ENCODE data around the gene CD274.
"Not testable (repeated sequence)": the region's sequence is repeated elsewhere in the genome, so short reads cannot be mapped to it uniquely, and the experiment has no call there.

The CD274 gene

DNA sequence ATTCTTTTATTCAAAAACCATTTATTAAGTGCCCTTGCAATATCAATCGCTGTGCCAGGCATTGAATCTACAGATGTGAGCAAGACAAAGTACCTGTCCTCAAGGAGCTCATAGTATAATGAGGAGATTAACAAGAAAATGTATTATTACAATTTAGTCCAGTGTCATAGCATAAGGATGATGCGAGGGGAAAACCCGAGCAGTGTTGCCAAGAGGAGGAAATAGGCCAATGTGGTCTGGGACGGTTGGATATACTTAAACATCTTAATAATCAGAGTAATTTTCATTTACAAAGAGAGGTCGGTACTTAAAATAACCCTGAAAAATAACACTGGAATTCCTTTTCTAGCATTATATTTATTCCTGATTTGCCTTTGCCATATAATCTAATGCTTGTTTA lies 18.5 kb downstream of the CD274 start:
- Histone ChIP-seq H3K36me3 (ENCODE audit: insufficient read depth, low read length) (no peaks in the 10 kb centered on the region), H3K9ac (ENCODE audit: insufficient read length) (no peak overlapping the region), H3K27ac (no peak overlapping the region), H3K4me3 (no peak overlapping the region), H3K9me3 (ENCODE audit: low read depth, low read length) (no peaks in the 10 kb centered on the region)
- DNase-seq (ENCODE audit: low read depth, low spot score): no peak
- no peak for TF ChIP-seq FOXP2 (optimal IDR thresholded peaks at IDR 0.05; ENCODE audit: control extremely low read depth, extremely low read length, insufficient read depth)
- TF ChIP-seq POLR2AphosphoS5 (IDR thresholded peaks at IDR 0.05; ENCODE audit: borderline replicate concordance, low read depth, low read length): no peak
- TF ChIP-seq EZH2 (IDR thresholded peaks at IDR 0.05): no peak

DNA sequence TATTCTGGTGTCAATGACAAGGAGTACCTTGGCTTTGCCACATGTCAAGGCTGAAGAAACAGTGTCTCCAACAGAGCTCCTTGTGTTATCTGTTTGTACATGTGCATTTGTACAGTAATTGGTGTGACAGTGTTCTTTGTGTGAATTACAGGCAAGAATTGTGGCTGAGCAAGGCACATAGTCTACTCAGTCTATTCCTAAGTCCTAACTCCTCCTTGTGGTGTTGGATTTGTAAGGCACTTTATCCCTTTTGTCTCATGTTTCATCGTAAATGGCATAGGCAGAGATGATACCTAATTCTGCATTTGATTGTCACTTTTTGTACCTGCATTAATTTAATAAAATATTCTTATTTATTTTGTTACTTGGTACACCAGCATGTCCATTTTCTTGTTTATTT lies 19.8 kb downstream of the CD274 start:
- no peak for DNase-seq (ENCODE audit: low read depth, low spot score)
- H3K9ac ChIP-seq (ENCODE audit: insufficient read length): no peak overlapping the region
- H3K27ac ChIP-seq: no peak overlapping the region
- H3K4me3 ChIP-seq: no peak overlapping the region
- no peak for TF ChIP-seq POLR2AphosphoS5 (IDR thresholded peaks at IDR 0.05; ENCODE audit: borderline replicate concordance, low read depth, low read length)
- TF ChIP-seq FOXP2 (optimal IDR thresholded peaks at IDR 0.05; ENCODE audit: control extremely low read depth, extremely low read length, insufficient read depth): no peak
- TF ChIP-seq EZH2 (IDR thresholded peaks at IDR 0.05): no peak
- no peaks in the 10 kb centered on the region for H3K36me3 ChIP-seq (ENCODE audit: insufficient read depth, low read length)
- H3K9me3 ChIP-seq (ENCODE audit: low read depth, low read length): no peaks in the 10 kb centered on the region

DNA sequence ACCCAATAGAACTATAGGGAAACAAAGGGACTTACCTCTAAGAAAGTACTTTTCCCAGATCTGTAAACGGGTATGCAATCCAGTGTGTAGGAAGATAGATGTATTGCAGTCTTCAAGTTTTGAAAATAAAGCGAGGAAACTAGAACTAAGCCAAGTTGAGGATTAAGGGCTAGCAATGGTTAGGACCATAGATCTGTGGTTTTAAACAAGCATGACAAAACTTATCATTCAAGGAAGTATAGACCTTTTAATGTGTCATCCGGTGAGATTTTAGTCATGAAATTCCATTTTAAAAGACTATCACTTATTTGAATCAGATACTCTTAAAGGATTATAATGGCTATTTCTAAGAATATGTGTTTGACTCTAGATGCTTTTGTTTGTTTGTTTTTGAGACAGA lies 20.5 kb downstream of the CD274 start:
- Histone ChIP-seq H3K27ac (no peak overlapping the region), H3K9me3 (ENCODE audit: low read depth, low read length) (no peaks in the 10 kb centered on the region), H3K9ac (ENCODE audit: insufficient read length) (no peak overlapping the region), H3K4me3 (no peak overlapping the region), H3K36me3 (ENCODE audit: insufficient read depth, low read length) (no peaks in the 10 kb centered on the region)
- TF ChIP-seq EZH2 (IDR thresholded peaks at IDR 0.05) (no peak), FOXP2 (optimal IDR thresholded peaks at IDR 0.05; ENCODE audit: control extremely low read depth, extremely low read length, insufficient read depth) (no peak), POLR2AphosphoS5 (IDR thresholded peaks at IDR 0.05; ENCODE audit: borderline replicate concordance, low read depth, low read length) (no peak)
- DNase-seq (ENCODE audit: low read depth, low spot score): no peak

DNA sequence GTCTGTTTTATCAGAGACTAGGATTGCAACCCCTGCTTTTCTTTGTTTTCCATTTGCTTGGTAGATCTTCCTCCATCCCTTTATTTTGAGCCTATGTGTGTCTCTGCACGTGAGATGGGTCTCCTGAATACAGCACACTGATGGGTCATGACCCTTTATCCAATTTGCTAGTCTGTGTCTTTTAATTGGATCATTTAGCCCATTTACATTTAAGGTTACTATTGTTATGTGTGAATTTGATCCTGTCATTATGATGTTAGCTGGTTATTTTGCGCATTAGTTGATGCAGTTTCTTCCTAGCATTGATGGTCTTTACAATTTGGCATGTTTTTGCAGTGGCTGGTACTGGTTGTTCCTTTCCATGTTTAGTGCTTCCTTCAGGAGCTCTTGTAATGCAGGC lies 25.3 kb downstream of the CD274 start:
- H3K9ac ChIP-seq (ENCODE audit: insufficient read length); H3K27ac ChIP-seq; H3K36me3 ChIP-seq (ENCODE audit: insufficient read depth, low read length); DNase-seq (ENCODE audit: low read depth, low spot score); H3K4me3 ChIP-seq; H3K9me3 ChIP-seq (ENCODE audit: low read depth, low read length): not testable (repeated sequence)

DNA sequence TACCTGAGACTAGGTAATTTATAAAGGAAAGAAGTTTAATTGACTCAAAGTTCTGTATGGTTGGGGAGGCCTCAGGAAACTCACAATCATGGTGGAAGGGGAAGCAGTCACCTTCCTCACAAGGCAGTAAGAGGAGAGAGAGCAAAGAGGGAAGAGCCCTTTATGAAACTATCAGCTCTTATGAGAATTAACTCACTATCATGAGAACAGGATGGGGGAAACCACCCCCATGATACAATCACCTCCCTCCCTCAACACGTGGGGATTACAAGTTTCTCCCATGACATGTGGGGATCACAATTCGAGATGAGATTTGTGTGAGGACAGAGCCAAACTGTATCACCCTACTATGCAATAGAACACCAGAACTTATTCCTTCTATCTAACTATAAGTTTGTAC lies 27.9 kb downstream of the CD274 start:
- no peaks in the 10 kb centered on the region for H3K9me3 ChIP-seq (ENCODE audit: low read depth, low read length)
- H3K9ac ChIP-seq (ENCODE audit: insufficient read length): no peak overlapping the region
- H3K4me3 ChIP-seq: no peak overlapping the region
- DNase-seq (ENCODE audit: low read depth, low spot score): no peak
- H3K36me3 ChIP-seq (ENCODE audit: insufficient read depth, low read length): no peaks in the 10 kb centered on the region
- TF ChIP-seq EZH2 (IDR thresholded peaks at IDR 0.05): no peak
- no peak for TF ChIP-seq FOXP2 (optimal IDR thresholded peaks at IDR 0.05; ENCODE audit: control extremely low read depth, extremely low read length, insufficient read depth)
- no peak for TF ChIP-seq POLR2AphosphoS5 (IDR thresholded peaks at IDR 0.05; ENCODE audit: borderline replicate concordance, low read depth, low read length)
- H3K27ac ChIP-seq: no peak overlapping the region

DNA sequence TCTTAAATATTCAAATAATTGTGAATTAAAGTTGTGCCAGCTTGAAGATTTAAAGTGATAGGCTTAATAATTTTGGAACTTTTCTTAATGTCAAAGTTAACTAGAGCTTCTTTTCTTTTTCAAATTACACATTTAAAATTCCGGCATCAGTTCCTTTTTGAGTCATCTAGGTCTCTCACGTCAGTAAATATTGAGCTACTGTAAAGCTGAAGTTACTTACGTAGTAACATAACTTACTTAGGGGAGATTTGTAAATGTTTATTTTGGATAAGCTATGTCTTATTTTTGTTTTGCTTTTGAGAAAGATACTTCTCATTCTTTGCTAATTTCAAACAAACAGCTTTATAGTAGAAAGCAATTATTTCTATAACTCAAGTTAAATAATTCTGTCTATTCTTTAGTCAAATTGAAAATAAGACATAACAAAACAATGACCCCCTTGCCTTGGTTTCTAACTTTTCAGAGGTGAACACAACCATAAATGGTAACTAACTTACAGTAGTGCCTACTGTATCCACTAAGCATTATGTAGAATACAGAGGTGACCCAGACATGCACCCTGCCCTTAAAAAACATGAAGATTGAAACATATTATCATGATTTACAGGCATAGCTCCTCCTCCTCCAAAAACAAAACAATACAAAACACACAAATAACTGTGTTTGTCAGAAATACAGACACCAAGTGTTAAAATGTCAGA lies 29.8 kb downstream of the CD274 start:
- Histone ChIP-seq H3K4me3 (no peak overlapping the region), H3K27ac (no peak overlapping the region), H3K9ac (ENCODE audit: insufficient read length) (no peak overlapping the region), H3K9me3 (ENCODE audit: low read depth, low read length) (no peaks in the 10 kb centered on the region), H3K36me3 (ENCODE audit: insufficient read depth, low read length) (no peaks in the 10 kb centered on the region)
- no peak for DNase-seq (ENCODE audit: low read depth, low spot score)
- TF ChIP-seq FOXP2 (optimal IDR thresholded peaks at IDR 0.05; ENCODE audit: control extremely low read depth, extremely low read length, insufficient read depth) (no peak), EZH2 (IDR thresholded peaks at IDR 0.05) (no peak), POLR2AphosphoS5 (IDR thresholded peaks at IDR 0.05; ENCODE audit: borderline replicate concordance, low read depth, low read length) (no peak)

DNA sequence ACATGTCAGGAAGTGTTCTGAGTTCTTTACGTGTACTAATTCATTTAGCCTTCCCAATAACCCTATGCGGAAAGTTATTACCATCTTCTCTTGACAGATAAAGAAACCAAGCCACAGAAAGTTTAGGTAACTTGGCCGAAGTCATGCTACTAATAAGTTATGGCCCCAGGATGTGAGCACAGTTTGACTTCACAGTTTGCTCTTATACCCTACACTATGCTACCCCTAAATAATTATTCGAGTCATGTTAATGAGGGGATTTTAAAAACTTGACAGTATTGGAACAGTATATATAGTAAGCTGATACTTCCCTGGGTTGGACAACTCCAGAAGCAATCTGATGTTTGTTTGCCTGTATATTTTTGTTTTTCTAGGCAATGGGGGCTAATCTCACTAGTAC lies 30.6 kb downstream of the CD274 start:
- H3K9me3 ChIP-seq (ENCODE audit: low read depth, low read length): no peaks in the 10 kb centered on the region
- no peak overlapping the region for H3K9ac ChIP-seq (ENCODE audit: insufficient read length)
- TF ChIP-seq EZH2 (IDR thresholded peaks at IDR 0.05): no peak
- TF ChIP-seq FOXP2 (optimal IDR thresholded peaks at IDR 0.05; ENCODE audit: control extremely low read depth, extremely low read length, insufficient read depth): no peak
- TF ChIP-seq POLR2AphosphoS5 (IDR thresholded peaks at IDR 0.05; ENCODE audit: borderline replicate concordance, low read depth, low read length): no peak
- H3K36me3 ChIP-seq (ENCODE audit: insufficient read depth, low read length): no peaks in the 10 kb centered on the region
- DNase-seq (ENCODE audit: low read depth, low spot score): no peak
- no peak overlapping the region for H3K27ac ChIP-seq
- no peak overlapping the region for H3K4me3 ChIP-seq

DNA sequence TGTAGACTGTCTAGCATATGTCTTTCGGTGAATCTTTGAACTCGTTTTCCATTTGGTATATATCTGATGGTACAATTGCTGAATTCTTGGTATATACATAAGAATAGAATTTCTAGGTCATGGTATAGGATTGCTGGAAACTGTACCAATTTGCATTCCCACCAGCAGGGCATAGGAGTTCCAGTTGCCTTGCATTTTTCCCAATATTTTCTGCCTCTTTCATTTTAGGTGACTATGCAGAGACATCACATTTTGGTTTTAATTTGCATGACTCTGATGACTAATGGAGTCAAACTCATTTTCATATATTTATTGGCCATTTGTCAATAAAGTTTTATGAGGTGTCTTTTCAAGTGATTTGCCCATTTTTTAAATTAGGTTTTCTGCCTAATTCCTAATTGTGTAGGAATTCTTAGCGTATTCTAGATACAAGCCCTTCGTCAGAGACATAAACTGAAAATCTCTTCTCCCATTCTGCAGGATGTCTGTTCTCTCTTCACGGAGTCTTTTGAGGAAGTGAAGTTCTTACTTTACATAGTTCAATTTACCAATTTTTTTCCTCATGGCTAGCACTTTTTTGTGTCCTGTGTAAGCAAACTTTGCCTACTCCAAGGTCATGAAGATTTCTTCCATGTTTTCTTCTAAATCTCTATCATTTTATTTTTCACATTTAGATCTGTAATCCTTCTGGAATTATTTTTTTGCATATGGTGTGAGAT lies 31.1 kb downstream of the CD274 start:
- Histone ChIP-seq H3K9ac (ENCODE audit: insufficient read length) (no peak overlapping the region), H3K9me3 (ENCODE audit: low read depth, low read length) (no peaks in the 10 kb centered on the region), H3K27ac (no peak overlapping the region), H3K4me3 (no peak overlapping the region), H3K36me3 (ENCODE audit: insufficient read depth, low read length) (no peaks in the 10 kb centered on the region)
- DNase-seq (ENCODE audit: low read depth, low spot score): no peak
- TF ChIP-seq POLR2AphosphoS5 (IDR thresholded peaks at IDR 0.05; ENCODE audit: borderline replicate concordance, low read depth, low read length): no peak
- no peak for TF ChIP-seq EZH2 (IDR thresholded peaks at IDR 0.05)
- TF ChIP-seq FOXP2 (optimal IDR thresholded peaks at IDR 0.05; ENCODE audit: control extremely low read depth, extremely low read length, insufficient read depth): no peak

DNA sequence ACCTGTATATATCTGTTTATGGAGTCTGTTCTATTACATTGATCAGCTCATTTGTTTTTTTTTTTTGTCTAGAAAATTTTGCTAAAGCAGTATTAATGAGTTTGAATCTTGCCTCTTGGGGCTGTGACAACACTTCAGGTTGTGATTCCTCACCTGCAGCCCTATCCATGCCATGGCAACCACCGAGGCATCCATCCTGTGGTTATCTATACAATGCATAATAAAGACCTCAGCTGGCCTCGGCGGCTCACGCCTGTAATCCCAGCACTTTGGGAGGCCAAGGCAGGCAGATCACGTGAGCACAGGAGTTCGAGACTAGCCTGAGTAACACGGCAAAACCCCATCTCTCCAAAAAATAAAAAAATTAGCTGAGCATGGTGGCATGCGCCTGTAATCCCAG lies 31.9 kb downstream of the CD274 start:
- Histone ChIP-seq H3K9me3 (ENCODE audit: low read depth, low read length) (no peaks in the 10 kb centered on the region), H3K27ac (no peak overlapping the region), H3K9ac (ENCODE audit: insufficient read length) (no peak overlapping the region), H3K36me3 (ENCODE audit: insufficient read depth, low read length) (no peaks in the 10 kb centered on the region), H3K4me3 (no peak overlapping the region)
- DNase-seq (ENCODE audit: low read depth, low spot score): no peak
- TF ChIP-seq FOXP2 (optimal IDR thresholded peaks at IDR 0.05; ENCODE audit: control extremely low read depth, extremely low read length, insufficient read depth) (no peak), POLR2AphosphoS5 (IDR thresholded peaks at IDR 0.05; ENCODE audit: borderline replicate concordance, low read depth, low read length) (no peak), EZH2 (IDR thresholded peaks at IDR 0.05) (no peak)

All from SK-N-MC (cell line).